GM21723 (cell line): ENCODE measurements around the gene NCAM1.

ENCODE experiments used
- ATAC-seq: cut with Tn5 transposase; IDR thresholded peaks from one replicate; pipeline ENCODE4 v1.9.1; 2021; ENCODE audit warnings: mild to moderate bottlenecking, moderate library complexity; ENCODE audit not compliant: unreplicated experiment

Gene NCAM1

GRCh38 chr11:113163291-113164030, 202.2 kb downstream of the NCAM1 start:
- no peak for ATAC-seq

- no peak for ATAC-seq
These were observed 205.1 kb downstream of the NCAM1 start for GRCh38 chr11:113166280-113166679.

GRCh38 chr11:113167599-113167998, 206.4 kb downstream of the NCAM1 start:
- no peak for ATAC-seq

- ATAC-seq = no peak
These were observed 207.4 kb downstream of the NCAM1 start for GRCh38 chr11:113168354-113169342.

GRCh38 chr11:113172382-113172951, 211.2 kb downstream of the NCAM1 start:
- ATAC-seq = no peak

GRCh38 chr11:113173126-113173525, 211.9 kb downstream of the NCAM1 start:
- ATAC-seq = no peak

- no peak for ATAC-seq
These were observed 213.7 kb downstream of the NCAM1 start for GRCh38 chr11:113174882-113175281.

GRCh38 chr11:113176599-113177360, 215.6 kb downstream of the NCAM1 start:
- no peak for ATAC-seq

GRCh38 chr11:113177671-113178070, 216.5 kb downstream of the NCAM1 start:
- ATAC-seq = no peak

- ATAC-seq = no peak
These were observed 217.3 kb downstream of the NCAM1 start for GRCh38 chr11:113178381-113179070.

- no peak for ATAC-seq
These were observed 218.0 kb downstream of the NCAM1 start for GRCh38 chr11:113179181-113179704.

GRCh38 chr11:113181094-113181493, 219.9 kb downstream of the NCAM1 start:
- no peak for ATAC-seq

- ATAC-seq = no peak
These were observed 221.1 kb downstream of the NCAM1 start for GRCh38 chr11:113182288-113182687.

GRCh38 chr11:113184498-113184897, 223.3 kb downstream of the NCAM1 start:
- no peak for ATAC-seq

- ATAC-seq = no peak
These were observed 227.2 kb downstream of the NCAM1 start for GRCh38 chr11:113188371-113188834.

- ATAC-seq = no peak
These were observed 228.9 kb downstream of the NCAM1 start for GRCh38 chr11:113189909-113190667.

- ATAC-seq = no peak
These were observed 231.1 kb downstream of the NCAM1 start for GRCh38 chr11:113192121-113192925.

GRCh38 chr11:113193016-113193415, 231.8 kb downstream of the NCAM1 start:
- ATAC-seq = no peak
